CD4-positive, alpha-beta T cell treated with Interleukin-15 for 1 hour (primary cell): ENCODE data around the gene GFPT1.
"Not testable (repeated sequence)": the region's sequence is repeated elsewhere in the genome, so short reads cannot be mapped to it uniquely, and the experiment has no call there.

ENCODE experiments used
- DNase-seq: peaks from one replicate; pipeline ENCODE4 v3.0.0-alpha.2; 2020

The GFPT1 gene

DNA sequence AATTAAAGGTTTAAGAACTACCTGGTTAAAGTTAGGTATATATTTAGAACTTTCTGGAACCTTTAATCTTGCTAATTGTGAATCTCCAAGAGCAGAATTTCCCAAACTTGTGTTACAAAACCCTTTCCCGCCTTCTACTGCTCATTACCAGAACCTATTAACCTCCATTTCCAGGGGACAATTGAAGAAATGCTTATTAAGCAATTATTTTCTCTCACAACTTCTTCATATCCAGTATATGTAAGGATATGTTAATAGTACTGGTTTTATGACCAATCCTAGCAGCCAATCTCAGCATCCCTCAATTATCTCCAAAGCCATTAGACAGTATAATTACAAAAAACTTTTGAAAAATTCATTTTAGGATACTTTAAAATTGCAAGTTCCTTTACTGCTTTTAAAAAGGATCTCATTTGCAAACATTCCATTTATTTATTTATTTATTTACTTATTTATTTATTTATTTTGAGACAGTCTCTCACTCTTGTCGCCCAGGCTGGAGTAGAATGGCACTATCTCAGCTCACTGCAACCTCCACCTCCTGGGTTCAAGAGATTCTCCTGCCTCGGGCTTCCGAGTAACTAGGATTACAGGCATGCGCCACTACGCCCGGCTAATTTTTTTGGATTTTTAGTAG lies 3.7 kb downstream of the GFPT1 start:
- DNase-seq: no peak

DNA sequence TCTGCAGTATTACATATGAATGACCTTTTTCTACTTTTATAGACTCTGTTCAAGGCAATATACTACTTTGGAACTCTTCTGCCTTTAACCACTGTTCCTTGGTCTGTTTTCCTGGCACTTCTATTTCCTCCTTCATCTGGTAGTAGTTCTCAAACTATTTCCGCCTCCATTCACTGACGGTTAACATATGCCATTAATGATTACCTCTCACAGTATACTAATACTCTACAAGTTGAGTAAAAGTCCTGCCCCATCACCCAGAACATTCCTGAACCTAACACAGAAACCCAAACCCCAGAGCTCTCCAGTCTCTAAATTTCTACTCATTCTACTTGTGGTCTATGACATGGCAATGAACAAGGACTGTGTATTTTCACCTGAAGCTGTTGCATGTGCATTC lies 4.5 kb downstream of the GFPT1 start:
- DNase-seq: no peak

DNA sequence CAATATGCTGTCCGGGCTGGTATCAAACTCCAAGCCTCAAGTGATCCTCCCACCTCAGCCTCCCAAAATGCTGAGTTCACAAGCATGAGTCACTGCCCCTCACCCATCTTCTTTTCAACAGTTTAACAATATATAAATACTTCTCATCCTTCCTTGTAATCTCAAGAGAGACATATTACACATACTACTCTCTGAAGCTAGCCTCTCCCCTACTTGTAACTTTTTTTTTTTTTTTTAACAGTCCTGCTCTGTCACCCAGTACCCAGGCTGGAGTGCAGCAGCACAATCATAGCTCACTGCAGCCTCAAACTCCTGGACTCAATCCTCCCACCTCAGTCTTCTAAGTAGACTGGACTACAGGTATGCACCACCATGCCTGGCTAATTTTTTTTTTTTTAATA lies 5.7 kb downstream of the GFPT1 start:
- no peak for DNase-seq

DNA sequence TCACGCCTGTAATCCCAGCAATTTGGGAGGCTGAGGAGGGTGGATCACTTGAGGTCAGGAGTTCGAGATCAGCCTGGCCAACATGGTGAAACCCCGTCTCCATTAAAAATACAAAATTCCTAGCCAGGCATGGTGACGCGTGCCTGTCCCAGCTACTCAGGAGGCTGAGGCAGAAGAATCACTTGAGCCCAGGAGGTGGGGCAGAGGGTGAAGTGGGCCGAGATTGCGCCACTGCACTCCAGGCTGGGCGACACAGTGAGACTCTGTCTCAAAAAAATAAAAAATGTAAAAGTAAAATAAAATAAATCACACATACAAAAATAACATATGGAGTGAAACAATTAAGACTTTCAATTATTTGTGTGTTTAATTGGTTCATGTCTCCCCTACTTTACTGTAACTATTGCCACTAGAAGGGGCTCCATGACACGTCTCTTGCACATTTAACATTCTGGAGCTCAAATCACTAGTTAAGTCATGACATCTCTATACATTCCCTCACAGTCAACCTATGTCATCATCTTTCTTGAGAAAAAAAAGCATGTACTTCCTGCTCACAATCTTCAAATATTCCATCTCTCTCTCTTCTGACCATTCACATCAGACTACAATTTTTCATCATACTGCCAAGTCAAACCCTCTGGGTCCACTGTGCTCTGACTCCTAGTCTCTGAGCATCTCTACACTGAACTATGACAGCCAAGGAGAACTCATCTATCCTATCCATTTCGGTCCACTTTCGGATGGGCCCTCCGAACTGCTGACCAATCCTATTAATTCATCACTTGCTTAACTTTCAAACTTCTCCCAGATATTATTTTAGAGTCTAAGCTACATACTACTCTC lies 6.7 kb downstream of the GFPT1 start:
- DNase-seq: no peak

DNA sequence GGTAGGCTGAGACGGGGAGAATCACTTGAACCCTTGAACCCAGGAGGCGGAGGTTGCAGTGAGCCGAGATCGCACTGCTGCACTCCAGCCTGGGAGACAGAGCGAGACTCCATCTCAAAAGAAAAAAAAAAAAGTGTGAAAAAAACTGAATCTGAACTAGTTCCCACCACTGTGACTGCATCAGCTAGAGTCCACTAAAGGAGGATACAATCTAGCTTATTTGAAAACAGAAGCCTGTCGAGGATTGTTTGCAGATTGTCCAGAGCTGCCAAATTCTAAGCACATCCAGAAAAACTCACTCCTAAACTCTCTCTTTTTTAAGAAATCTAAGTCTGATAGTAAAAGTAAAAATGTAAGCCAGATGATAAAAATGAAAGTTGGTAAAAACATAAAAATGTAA lies 10.6 kb downstream of the GFPT1 start:
- DNase-seq: no peak

DNA sequence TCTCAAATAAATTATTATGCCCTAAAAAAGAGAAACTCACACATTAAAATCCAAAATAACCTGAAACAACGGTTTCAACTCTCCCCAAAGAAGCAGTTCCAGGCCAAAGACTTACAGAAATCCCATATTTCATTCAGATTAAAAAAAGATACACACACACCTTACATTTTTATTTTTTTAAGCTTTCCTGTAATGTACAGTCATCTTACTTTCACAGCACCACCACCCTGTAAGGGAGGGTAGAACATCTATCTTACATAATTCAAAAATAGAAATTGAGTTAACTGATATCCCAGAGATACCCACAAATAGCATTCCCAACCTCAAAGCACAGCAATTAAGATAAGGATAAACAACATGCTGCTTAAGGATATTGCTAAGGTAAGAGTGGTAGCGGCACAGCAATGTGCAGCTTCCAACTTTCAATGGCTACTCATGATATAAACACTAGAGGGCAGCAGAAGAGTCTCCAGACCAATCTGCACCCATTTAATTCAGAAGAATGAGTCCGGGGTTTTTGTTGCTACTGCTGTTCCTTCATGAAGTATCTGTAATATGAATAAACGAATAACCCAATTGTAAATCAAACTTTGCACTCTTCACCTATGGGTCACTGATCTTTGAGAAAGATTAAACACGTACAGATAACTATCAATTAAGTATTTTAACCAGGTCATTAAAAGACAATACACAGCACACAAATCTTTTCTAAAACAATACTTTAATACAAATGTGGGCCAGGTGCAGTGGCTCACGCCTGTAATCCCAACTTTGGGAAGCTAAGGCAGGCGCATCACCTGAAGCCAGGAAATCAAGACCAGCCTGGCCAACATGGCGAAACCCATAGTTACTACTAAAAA lies 11.3 kb downstream of the GFPT1 start:
- DNase-seq: no peak

DNA sequence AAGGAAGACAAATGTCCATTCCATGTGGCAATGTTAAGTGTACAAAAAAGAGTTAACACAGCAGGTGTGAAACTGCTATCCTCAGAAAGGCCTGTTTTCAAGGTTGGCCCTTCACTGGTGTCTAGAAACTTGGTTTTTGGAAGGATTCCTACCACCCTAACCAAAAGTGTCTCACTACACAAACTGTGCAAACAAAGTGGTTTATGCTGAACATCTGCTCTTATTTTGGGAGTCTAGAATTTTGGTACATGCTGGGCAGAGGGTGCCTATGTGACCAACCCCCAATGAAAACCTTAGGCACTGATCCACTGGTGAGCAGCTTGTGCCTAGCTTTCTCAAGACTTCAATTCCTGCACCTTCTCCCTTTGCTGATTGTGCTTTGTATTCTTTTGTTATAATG lies 14.3 kb downstream of the GFPT1 start:
- DNase-seq: no peak

DNA sequence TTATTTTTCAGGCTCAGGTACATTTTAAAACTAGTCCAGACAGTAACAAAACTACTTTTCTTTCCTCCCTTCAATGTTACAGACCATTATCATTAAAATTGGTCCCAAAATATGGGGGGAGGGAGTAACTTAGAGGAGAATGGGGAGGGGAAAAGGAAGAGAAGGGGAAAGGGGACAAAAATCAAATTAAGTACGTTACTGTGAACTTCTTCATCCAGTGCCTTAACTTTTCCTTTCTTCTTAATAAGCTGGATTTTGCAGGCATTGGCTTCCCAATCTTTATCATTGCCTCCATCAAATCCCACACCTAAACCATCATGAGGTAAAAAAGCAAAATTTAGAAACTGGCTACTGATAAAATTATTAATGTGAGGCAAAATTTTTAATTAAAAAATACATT lies 17.2 kb downstream of the GFPT1 start:
- DNase-seq: no peak

DNA sequence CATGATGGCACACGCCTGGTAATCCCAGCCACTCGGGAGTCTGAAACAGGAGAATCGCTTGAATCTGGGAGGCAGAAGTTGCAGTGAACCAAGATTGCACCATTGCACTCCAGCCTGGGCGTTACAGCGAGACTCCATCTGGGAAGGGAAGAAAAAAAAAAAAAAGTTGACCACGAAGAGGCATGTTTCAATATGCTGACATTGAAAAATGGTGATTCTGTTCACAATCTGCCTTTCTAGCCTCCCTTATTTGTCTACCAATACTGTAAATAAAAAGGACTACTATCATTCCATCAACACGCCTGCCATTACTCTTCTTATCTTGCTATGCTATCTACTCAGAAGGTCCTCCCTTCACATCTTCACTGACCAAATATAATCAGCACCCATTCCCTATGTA lies 18.4 kb downstream of the GFPT1 start:
- no peak for DNase-seq

DNA sequence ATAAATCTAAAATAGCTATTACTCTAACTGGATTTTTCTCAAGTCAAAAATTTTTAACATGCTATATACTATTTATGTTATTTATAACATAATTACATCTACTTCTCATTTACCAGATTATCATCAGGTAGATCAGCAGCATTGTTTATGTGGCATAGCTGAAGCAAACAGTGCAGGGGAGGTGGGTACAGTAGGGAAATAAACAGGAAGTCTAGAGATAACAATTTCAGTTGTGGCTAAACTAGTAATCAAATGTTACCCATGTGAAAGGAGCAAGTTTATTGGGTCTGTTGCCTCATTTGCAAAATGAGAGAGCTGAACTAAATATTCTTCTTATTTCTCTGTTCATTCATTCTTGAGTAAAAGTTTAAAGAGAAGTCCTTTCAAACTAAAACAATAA lies 27.7 kb downstream of the GFPT1 start:
- DNase-seq: no peak

DNA sequence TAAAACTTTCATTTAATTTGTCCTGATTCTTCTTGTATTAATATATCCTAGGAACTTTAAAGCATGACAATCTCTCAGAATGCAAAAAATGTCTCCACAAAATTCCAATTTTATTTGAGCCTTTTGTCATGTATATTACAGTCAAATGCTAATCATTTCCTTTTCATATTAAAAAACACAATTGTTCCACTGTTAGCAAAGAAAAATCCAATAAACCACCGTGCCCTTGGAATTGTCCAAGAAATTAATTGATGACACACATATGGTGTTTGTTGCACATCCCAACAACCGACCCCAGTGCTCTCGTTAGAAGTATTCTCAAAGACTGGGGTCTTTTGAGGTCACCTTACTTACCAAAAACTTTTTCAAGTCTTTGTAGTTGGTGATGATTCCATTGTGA lies 28.1 kb downstream of the GFPT1 start:
- DNase-seq: no peak

DNA sequence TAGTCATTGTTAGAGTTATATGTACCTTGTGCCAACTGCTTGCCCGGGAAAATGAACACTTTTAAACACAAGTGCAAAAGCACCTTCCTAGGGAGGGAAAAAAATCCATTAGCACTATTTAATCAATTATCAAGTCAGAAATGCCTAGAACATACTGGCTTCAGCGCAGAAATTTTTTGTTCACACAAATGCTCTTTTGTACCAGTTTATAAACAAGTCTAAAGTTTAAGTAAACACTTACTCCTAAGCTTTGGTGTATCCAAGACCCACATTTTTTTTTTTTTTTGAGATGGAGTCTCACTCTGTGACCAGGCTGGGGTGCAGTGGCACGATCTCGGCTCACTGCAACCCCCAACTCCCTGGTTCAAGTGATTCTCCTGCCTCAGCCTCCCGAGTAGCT lies 30.6 kb downstream of the GFPT1 start:
- no peak for DNase-seq

DNA sequence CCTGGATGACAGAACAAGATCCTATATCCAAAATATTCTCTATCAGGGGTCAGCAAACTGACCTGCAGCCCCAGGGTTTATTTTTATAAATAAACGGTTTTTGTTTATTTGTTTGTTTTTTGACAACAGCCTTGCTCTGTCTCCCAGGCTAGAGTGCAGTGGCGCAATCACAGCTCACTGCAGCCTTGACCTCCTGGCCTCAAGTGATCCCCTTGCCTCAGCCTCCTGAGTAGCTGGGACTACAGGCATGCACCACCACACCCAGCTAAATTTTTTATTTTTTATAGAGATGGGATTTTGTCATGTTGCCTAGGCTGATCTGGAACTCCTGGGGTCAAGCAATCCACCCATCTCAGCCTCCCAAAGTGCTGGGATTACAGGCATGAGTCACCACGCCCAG lies 32.1 kb downstream of the GFPT1 start:
- not testable (repeated sequence) for DNase-seq

DNA sequence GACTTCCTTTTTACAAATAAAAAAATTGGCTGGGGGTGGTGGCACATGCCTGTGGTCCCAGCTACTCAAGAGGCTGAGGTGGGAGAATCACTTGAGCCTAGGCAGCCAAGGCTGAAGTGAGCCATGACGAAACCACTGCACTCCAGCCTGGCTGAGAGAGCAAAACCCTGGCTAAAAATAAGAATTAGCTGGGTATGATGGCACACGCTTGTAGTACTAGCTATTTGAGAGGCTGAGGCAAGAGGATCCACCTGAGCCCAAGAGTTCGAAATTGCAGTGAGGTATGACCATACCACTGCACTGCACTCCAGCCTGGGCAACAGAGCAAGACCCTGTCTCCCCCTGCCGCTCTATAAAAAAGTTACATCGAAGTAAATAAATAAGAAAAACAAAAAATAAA lies 33.7 kb downstream of the GFPT1 start:
- DNase-seq: no peak

DNA sequence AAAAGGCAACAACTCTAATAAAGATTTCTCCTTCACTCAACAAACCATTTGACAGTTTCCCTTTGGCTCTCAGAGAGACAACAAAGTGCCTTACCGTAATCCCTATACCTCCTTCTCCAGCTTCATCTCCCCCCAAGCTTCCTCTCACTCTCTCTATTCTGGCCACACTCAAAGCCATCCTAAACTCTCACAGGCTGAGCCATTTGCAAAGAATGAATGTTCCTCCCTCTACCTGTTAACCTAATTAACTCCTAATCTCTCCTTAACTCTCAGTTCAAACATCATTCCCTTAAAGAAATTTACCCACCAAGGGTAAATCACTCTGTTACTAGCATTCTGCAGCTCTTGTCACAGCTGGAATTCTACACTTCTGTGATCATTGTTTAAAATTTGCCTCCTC lies 38.2 kb downstream of the GFPT1 start:
- no peak for DNase-seq

DNA sequence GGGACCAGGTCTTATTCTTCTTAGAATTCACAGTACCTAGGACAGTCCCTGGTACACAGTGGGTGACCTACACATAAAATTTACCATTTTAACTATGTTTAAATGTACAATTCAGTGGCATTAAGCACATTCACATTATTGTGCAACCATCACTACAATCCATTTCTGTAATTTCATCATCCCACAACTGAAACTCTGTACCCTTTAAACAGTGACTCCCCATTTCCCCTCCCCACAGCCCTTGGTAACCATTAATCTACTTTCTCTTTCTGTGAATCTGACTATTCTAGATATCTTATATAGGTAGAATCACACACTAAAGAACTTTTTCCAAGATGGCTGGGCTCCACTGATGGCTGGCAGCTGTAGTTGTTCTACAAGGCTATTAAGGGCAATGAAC lies 41.6 kb downstream of the GFPT1 start:
- no peak for DNase-seq

DNA sequence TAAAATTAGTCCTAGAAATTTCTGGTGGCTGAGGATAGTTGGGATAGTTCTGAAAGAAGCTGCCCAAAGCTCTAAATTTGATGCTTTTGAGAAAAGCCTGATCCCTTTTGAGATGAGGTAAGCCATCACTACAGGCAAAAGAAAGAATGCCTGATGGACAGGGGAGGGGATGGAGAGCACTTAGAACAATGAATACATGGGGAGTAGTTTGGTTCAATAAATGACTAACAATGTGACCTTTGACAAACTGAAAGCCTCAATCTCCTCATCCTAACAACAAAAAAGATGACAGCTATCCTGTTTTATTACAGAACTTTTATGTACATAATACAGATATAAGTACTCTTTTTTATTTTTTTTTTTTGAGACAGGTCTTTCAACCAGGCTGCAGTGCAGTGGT lies 42.7 kb downstream of the GFPT1 start:
- no peak for DNase-seq

DNA sequence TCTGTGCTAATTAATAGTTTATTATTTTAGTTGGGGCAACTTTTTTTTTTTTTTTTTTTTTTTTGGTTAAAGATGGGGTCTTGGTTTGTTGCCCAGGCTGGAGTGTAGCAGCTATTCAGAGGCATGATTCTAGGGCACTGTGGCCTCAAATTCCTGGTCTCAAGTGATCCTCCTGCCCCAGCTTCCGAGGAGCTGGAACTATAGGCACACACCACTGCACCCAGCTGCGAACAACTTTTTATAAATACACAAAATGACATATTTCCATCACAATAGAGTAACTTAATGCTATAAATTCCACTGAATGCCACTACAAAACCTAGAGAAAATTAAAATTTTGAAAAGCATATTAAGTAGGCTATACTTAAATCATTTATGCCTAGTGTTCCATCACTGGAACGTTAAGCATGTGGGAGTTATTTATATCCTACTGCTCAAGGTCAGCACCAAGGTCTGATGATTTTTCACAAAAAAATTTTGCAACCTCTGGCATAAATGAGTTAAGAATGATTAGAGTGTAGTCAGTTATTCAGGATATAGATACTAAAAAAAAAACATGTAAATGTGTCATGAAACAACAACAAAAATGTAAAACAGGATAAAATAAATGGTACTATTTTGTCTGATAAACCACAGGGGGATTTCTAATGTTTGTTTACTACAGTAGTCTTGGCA lies 46.8 kb downstream of the GFPT1 start:
- DNase-seq: no peak

DNA sequence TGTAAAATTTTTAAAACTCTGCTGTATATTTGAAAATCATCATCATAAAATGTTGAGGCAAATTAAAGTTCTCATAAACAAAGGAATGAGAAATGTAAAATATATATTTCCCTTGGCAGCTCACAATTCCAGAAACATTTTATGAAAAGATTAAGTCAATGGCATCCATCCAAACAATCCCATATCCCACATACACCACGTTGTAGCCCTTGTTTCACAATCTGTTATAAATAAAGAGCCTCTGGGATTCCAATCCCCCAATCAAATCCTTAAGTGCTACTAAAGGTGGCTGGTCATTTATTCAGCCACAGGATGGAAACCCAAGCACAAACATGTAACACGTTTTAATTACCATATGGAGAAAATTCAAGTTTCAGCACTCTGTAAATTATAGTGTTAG lies 51.7 kb downstream of the GFPT1 start:
- no peak for DNase-seq

DNA sequence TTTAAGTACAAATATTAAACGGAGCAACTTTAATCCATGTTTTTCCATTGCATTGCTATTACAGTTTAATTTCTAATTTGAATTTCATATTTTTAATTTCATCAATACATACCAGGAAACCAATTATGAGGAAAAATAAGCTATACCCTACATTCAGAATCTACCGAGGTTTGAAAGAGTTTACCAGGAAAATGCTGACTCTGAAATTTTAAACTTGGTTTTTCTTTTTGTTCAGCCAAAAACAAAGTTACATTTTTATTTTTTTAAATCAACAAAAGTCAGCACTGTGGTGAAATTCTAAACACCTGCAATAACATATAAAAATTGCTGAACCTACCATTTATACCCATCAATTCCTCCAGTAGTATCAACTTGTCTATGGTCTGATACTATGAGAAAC lies 53.7 kb downstream of the GFPT1 start:
- no peak for DNase-seq

DNA sequence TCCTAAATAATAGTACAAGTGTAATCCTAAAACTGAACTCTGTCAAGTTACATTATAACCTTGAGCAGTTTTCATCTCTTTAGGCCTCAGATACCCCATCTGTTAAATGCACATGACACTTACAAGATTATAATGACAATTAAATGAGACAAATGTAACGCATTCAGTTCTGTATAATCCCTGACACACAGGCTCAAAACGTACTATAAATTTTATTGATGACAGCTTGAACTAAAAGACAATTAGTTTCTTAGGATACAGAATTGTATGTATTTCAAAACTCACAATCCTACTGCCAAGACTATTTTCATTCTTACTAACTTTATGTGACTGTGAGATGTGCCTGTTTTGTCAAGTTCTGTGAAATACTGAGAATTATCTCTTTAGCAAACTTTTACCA lies 56.2 kb downstream of the GFPT1 start:
- no peak for DNase-seq

DNA sequence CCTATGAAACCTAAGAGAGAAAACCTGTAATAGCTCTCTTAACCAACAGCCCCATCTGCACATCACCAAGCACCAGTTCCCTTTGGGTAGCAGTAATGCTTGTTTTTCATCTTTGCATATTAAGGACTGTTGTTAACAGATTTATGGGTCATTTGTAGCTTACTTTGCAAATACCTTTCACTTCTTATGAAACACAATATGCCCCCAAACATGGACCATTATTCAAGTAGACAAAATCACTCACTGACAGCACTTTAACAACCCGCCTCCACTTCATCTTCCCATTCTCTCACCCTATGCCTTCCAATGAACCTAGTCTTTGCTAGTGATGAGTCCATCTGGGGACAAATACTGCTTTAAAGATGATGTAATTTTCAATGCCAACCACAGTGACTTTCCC lies 64.4 kb downstream of the GFPT1 start:
- no peak for DNase-seq

DNA sequence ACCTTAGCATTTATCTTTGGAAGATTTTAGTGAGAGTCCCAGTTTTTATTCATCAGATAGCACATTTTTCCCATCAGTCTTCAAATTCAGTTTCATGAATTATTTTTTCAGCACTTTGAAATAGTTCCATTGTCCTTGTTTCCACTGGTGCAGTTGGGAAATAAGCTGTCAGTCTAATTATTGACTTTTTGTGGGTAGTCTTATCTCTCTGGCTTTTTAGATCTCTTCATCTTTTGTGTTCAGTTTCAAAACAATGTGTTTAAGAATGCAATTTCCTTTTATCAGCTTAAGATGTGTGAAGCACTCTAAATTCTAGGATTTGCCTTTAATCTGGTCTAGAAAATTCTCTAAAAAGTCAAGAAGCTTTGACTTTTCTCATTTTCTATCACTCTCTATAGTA lies 70.5 kb downstream of the GFPT1 start:
- no peak for DNase-seq
